ENCODE measurements around the gene SETD3.
A peak's percentile ranks its signal among the peaks of the same experiment; 100 is the strongest.

Gene SETD3

DNA sequence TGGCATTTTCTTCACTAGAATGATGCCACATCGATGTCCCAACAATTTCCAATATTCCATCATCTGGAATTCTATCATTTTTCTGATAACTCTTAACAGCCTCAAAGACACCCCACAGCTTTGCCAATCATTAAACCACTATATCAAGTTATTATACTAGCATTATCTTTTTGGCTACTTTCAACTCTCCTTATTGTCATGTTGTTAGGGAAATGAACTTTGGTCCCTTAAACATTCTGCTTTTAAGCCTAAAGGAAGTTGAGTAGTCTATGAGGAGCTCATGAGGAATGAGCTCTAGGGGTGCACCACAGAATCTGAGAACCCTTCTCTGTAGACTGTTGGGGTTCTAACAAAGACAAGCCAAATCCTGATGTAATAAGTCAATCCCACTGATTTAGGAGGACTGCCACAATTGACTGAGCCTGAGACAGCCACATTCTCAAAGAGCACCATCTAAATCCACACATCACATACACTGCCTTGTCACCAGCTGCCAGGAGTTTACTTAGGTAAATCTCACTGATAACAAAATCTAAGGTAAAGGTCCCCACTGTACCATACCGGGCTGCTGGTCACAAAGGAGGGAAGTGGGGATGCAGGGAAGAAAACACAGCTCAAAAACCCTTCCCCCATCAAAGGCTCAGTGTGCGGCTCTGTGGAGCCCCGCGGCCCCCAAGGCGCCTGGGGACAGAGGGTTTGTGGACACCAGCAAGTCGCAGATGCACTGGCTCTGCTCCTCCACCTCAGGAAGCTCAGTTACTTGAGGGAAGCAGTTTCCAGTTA, 58.2 kb downstream of the SETD3 start:
- no peak for DNase-seq (ENCODE audit: low read depth)

DNA sequence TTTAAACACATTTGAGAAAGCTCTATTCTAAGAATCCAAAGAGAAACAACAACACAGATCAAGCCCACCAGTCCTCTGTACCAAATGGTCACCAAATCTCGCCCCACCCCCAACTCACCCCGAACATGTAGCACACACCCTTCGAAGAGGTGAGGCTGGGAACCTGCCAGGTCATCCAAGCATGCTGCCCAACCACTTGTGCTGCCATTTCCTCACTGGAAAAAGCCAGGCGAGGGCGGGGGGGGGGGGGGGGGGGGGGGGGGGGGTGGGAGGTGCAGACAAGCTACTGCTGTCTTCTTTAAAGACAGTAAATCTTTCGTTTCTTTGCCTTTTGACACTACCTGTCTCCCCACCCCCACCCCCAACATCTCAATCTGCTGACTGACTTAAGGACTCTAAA, 59.9 kb downstream of the SETD3 start:
- no peak for DNase-seq (ENCODE audit: low read depth)

DNA sequence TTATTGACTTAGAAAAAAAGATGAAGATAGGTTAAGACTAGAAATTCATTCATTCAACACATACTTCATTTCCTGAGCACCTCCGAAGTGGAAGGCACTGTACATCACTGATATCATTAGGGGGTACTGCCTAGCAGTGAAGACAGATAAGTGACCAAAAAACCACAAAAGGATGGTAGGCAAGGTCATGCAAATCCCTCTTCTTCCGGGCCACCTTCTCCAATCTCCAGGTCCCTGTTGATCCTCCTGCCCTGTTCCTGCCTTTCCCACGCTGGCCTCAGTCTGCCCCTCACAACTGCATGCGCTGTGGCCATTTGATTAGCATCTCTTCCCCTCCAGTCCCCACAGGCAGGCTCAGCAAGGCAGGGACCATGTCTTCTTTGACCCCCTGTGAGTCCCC, 60.8 kb downstream of the SETD3 start:
- no peak for DNase-seq (ENCODE audit: low read depth)

DNA sequence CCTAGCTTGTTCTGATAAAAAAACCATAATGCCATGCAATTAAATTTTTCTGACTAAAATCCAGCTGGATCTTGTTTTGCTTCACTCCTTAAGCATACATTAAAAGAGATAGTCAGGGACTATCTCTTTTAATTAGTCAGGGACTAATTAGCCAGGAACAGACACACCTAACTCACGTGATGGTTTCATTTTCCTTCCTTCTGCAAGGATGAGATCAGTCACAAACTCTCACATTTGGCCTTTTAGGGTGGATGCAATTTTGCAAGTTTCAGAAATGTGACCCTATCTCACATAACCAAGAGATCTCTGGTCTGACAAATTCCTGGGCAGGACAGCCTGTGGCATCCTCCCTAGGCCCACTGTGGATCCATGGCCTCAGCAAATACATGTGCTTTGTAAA, 62.4 kb downstream of the SETD3 start:
- no peak for DNase-seq (ENCODE audit: low read depth)

DNA sequence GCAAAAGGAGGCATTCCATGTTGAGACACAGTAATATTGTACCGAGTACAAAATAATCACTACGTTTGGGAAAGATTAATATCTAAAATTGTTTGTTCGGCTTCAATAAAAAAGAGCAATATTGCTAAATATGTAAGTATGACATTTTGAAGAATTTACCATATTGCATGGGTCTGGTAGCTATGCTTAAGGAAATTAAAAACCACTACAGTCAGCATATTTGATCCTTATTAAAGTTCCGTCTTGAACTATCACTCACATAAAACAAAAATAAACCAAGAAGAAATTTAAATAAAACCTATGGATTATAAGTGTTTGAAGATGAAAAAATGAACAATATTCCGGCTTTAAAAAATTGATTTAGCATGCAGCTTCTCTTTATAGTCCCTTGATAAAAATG, 63.8 kb downstream of the SETD3 start:
- DNase-seq (ENCODE audit: low read depth) = no peak

DNA sequence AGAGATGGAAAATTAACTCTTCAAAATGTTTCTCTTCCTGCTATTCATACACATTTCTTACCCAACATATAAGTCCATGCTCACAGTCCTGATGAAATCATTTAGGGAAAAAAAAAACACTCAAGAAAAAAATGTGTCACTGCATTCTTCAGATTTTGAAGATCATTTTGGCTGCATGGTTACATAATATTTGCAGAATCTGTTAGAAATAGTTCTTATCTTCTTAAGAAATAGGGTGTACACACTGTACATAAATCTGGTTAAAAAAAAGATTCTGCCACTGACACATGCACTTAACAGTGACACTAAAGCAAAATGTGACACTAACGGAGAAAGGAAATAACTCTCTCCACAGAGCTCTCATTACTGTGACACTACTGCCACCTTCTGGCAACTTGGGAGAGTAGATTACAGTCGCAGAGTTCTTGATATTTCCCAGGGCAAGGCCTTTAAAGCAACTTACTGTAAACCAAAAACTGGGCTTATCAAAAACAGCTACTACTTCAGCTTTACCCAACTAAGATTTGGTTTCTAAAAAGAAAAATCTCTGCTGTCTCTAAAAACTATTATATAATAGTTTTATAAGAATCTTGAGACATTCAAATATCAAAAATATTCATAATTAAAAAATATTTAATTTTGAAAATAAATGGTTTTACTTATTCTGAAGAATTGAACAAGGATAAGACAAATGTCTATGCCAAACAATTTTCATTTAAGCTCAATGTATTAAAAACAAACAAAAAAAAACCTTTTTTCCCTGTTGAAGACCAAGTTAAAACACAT, 65.0 kb downstream of the SETD3 start:
- peak; percentile 47 for DNase-seq (ENCODE audit: low read depth)

DNA sequence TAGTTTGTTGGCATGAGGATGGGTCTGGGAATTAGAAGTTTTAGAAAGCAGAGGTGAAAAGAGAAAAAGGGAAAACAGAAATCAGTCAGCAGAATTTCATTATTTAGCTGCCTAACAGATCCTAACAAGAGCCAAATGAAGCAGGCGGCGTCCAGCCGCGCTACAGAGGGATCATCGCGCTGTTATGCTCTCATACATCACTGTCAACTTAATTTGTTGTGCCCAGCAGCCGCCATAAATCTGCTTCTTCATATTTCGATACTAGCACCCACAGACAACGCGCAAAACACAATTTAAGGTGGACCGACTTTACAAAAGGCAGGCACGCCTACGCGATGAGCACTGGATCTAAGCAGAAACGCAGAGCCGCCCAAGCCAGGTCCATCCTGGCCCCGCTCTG, 66.7 kb downstream of the SETD3 start:
- DNase-seq (ENCODE audit: low read depth) = no peak

DNA sequence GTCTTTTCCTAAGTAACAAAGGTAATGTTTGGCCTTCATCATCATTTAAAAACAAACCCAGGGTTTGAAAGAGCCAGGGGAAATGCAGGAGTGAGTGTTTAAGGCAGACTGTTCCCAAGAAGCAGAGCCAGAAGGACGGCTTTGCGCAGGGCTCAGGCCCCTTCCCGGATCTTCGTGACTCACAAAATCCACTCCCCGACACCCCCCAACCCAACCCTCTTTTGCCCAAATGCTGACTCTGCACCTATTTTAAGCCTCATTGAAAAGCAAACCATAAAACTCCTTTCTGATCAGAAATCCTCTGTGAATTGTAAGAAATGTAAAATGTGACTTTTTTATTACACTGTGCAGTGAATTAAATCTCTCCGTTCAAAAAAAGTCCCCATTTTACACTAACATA, 67.5 kb downstream of the SETD3 start:
- no peak for DNase-seq (ENCODE audit: low read depth)

DNA sequence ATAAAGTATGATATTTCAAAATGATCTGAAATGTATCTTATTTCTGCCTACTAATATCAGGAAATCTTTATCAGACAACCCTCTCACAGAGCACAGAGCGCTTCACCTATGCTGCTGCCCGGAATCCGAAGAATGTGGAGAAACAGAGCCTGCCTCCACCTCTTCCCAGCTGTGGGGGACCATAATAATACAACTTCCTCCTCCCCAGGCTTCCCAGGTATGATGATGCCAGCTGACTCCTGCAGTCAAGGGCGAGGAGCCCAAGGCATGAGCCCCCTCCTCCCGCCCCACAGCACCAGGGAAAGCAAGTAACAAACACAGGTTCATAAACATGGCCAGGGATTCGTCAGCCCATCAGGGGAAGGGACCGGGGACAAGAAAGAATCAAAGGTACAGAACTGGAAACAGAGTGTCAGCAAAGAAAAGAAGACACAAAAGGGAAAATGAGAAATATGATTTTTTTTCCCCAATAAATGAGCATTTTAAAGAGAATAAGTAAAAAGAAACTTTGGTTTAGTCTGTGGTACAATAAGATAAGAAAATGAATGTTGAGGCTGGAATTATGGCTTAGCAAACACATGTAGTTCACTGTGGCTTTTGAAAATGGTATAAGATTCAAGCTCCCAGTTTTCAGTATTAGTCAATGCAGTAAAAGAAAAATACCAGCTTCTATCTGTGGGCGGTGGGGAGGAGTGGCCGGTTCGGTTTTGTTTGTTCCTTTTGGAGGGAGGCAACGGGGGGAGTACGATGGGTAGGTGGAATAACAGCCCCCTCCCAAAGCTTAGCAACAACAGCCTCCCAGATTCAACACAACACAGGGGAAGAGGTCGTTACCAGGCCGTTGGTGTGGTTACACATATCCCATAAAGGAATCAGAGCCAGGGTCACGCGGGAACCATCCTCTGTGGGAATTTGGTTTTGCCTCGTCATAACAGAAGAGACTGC, 68.3 kb downstream of the SETD3 start:
- no peak for DNase-seq (ENCODE audit: low read depth)

DNA sequence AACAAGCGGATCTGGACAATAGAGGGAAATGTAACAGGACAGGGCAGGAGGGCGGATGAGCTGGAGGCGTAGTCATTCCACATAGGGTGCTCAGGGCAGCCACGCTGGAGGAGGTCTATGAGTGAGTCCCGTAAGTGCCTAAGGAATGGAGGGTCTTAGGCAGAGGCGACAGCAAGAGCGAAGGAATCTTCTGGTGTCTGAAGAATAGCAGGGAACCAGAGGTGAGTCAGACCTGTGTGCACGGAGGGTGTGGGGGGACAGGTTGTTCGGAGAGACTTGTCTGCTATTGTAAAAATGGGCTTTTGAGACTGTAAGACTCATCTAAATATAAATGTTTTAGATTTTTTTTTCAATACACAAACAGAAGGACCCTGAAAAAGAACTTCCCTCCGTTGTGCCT, 70.6 kb downstream of the SETD3 start:
- no peak for DNase-seq (ENCODE audit: low read depth)

DNA sequence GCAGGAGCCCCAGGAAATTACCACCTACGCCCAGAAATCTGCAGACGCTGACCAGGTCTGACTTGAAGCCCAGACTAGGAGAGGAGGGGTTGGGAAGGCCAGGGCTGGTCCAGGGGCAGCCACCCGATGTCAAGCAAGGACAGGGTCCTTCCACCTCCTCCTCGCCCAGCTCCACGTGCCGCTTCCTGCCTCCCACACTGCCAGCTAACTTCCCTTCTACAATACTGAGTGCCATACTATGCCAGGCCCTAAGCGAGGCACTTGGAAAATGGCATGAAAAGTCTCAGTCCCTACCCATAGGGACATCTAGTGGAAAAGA, 71.7 kb downstream of the SETD3 start:
- DNase-seq (ENCODE audit: low read depth) = no peak

DNA sequence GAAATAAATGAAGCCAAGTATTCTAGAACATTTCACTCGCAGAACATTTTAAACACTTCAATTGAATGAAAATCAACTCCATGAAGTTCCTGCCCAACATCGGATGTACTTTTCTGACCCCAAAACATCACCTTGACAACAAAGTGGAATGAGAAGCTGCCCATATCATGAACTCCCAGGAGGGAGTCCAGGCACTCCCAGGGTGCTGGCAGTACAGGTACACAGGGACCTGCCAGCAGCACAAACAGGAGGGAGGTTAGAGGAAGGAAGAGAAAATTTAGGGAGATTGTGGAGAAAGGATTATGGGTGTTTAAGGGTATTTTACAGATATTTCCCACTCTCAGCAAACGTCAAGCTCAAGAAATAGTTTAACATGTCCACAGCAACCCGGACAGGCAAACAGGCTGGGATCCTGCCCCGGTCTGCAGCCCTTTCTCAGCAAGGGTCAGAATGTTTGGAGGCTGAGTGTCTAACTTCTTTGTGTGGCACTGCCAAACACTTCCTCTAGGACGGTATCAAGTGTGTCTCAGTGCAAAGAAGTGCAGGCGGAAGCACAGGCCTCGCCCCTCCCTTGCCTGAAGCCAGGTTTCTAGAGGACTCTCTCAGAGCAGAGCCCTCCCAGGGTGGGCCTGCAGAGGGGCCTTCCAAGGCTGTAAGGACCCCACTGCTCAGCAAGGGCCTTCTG, 72.2 kb downstream of the SETD3 start:
- DNase-seq (ENCODE audit: low read depth) = no peak

DNA sequence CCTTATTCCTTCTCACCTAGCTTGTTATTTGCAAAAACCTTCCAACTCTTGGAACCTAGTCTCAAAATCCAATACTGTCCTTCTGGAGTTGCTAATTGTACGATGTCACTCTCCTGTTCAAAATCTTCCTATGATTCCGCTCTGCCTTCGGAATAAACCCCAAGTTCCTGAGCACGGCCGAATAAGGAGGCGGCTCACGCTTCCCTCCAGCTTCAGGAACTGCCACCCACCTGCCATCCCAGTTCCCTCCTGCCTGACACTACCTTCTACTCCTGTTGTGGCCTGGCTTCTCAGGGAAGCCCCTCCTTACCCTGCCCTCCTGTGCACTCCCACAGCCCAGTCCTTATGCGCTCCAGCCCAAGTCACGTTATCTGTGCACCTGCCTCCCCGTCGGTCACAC, 73.2 kb downstream of the SETD3 start:
- DNase-seq (ENCODE audit: low read depth) = no peak

DNA sequence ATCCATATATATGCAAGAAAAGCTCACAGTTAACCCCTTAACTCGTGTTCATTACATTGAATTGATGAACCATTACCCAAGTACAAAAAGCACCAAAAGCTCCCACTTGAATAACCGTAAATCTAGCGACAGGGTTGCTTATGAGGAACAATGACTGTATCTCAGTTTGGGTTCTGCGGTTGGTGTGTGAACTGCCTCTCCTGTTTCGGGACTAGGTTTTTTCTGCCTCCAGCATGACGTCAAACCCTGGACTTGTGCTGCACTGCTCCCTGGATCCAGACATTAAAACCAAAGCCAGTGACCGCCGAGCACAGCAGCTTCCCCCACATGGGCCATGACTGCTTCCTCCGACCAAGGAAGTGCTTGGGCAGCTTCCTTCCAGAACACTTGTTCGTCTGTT, 77.7 kb downstream of the SETD3 start:
- DNase-seq (ENCODE audit: low read depth) = no peak

DNA sequence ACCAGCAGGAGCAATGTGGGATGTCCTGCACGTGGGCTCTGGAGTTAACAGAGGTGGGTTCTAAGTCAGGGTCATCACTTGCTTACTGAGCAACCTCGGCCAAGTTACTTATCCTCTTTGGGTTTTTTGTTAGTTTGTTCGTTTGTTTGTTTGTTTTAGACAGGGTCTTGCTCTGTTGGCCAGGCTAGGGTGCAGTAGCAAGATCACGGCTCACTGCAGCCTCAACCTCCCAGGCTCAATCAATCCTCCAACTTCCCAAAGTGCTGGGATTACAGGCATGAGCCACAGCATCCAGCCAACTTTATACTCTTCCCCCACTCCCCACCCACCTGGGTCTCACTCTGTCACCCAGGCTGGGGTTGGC, 78.4 kb downstream of the SETD3 start:
- no peak for DNase-seq (ENCODE audit: low read depth)

DNA sequence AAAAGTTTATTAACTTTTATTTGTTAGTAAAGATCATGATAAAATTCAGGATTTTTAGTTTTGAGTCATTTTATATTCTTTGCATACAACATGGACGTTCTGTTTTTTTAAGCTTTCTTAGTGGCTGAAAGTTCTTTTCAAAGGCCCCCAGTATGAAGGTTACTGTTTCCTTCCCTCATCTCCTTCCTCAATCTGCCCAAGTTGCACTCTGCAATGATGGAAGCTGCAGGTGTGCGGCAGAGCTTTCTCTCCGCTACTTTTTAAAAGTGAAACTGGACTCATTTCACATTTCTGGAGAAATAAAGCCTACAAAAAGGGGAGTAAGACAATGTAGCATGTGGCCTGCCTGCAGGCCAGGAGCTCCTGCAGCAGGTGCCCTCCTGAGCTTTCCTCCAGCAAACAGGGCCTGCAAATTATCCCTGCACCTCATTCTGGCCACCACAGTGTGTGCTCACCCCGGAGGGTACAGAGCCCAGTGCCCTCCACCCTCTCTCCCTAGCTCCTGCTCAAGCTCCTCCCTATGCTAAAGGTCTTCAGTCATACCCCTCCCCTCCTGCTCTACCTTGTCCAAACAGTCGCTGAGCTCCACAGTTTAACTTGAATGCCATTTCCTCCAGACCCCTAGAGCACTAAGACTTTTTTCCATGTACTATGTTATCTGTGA, 78.9 kb downstream of the SETD3 start:
- DNase-seq (ENCODE audit: low read depth) = no peak

DNA sequence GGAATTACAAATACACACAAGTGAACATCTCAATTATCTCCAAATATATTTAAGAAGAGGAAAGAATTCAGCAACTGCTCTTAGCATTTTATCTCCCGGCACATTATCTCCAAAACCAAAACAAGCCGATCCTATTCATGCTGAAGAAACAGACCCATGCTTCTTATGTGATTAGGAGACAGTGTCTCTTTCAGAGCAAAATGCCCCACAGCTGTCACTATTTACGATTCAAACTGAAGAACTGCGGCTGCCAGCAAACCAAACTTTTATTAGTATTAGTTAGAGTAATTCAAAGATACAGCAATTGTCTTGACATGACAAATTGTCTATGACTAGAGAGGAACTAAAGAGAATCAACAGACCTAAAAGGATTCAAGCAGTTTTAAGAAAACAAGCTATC, 79.4 kb downstream of the SETD3 start:
- no peak for DNase-seq (ENCODE audit: low read depth)

DNA sequence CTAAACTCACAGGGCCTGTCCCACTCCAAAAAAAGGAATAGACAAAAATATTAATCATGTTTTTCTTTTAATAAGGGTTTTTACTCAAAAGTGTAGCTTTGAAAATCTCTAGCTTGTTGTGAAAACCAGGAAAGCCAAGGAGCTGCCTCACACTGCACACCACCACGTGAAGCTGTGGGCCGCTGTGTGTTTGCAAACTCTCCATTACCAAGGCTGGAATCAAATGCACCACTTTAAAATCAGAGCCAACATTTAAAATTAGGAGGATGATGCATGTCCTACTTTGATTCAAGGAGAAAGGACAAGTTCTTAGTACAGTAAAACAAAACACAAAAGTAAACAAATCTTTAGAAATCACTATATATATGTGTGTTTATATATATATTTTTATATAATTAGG, 83.0 kb downstream of the SETD3 start:
- no peak for DNase-seq (ENCODE audit: low read depth)

DNA sequence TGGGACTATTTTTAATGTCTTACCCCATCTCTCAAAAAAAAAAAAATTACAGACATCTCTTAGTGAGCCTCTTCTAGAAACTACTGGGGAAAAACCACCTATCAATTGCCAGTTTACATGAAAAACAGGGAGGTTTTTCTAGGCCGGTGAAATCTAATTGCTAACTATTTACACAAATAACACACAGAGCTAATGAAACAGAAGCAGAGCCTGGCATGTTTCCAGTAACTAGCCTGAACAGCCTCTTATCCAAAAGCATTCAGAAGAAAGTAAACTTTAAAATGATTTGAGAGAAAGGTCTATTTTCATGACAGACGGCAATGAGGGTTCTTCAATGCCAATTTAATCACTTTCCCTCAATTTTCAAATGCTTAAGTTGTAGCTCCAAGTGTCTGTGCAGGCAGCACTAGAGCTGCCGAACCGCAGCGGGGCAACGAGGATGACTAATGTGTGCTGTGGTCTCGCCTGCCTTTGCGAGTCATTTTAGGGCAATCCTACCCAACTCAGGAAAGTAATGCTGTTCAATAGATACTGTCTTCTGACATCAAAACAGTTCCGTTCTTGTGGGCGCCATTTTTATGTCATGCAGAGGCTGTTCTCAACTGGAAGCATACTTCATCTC, 84.6 kb downstream of the SETD3 start:
- DNase-seq (ENCODE audit: low read depth) = no peak

DNA sequence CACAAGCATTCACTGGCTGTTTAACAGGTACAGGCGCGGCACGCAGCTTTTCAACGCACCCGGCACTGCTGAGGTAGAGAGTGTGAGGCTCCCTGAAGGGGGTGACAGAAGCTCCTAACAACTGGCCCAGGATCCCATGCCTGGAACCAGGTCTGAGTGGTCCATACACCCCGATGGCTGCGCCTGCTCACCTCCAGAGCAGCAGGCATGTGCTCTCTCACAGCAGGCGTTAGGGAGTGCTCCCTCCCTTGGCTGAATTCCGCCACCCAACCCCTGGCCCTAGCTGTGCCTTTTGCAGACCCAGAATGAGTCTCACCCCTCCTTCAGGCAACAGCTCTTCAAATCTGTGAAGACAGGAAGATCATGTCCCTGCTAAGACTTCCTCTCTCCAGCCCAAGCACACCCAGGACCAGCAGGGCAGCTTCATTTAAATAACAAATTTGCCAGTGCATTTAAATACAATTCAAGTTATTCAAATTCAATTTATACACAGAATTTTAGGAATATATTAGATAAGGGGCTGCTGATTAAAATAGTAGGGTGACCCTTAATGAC, 86.0 kb downstream of the SETD3 start:
- no peak for DNase-seq (ENCODE audit: low read depth)
